Astrocyte of the cerebellum (primary cell): ENCODE results near the gene USP43.

Source experiments
- DNase-seq: peaks from one replicate; pipeline ENCODE4 v3.0.0-alpha.2; 2011; ENCODE audit warnings: low read depth
- H3K4me3 ChIP-seq: 2 replicates; pipeline ENCODE4 v1.5.1; 2011; ENCODE audit warnings: mild to moderate bottlenecking, low read depth, low read length, moderate library complexity
- CTCF ChIP-seq: IDR thresholded peaks from 2 replicates; pipeline ENCODE4 v1.5.1; 2012; ENCODE audit warnings: low read length, low read depth, moderate library complexity, mild to moderate bottlenecking; ENCODE audit errors: missing control alignments
- in situ Hi-C: cut with HindIII; loops from 2 replicates; pipeline ENCODE4 v1.10.0; 2017; ENCODE audit warnings: low sequenced_read_pairs

The USP43 gene

GRCh38 chr17:9750524-9750923, 105.2 kb downstream of the USP43 start:
- in situ Hi-C loops = no loop called here
- no peak overlapping the region for H3K4me3 ChIP-seq
- no peak for TF ChIP-seq CTCF
- no peak for DNase-seq

GRCh38 chr17:9755083-9755482, 109.8 kb downstream of the USP43 start:
- H3K4me3 ChIP-seq = no peak overlapping the region
- no peak for TF ChIP-seq CTCF
- in situ Hi-C loops = no loop called here
- DNase-seq = no peak

GRCh38 chr17:9760266-9760665, 114.9 kb downstream of the USP43 start:
- no peak for DNase-seq
- no peak overlapping the region for H3K4me3 ChIP-seq
- TF ChIP-seq CTCF = no peak
- in situ Hi-C loops = no loop called here

DNA sequence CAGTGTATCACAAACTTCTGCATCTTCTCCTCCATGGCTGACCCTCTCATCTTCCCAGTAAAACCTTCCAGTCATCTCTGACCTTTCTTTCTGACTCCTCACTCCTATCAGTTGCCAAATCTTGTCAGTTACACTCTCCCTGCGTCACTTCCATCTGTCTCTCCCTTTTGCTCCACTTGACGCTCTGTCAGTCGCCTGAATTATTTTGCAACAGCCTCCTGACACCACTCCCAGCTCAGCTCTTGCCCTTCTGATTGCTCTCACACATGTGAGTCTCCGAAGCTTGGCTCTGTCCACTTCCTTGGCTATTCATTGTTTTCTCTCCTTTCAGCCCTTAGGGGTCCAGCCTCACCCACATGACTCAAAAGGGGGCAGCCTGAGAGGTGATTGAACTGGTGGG, 118.3 kb downstream of the USP43 start:
- no peak for TF ChIP-seq CTCF
- DNase-seq = no peak
- in situ Hi-C loops = no loop called here
- no peak overlapping the region for H3K4me3 ChIP-seq

- TF ChIP-seq CTCF = no peak
- DNase-seq = no peak
- in situ Hi-C loops = no loop called here
- no peak overlapping the region for H3K4me3 ChIP-seq
Measured at GRCh38 chr17:9765322-9765721, 120.0 kb downstream of the USP43 start.

- no peak for TF ChIP-seq CTCF
- in situ Hi-C loops = no loop called here
- H3K4me3 ChIP-seq = no peak overlapping the region
Measured at GRCh38 chr17:9766970-9767369, 121.7 kb downstream of the USP43 start.

GRCh38 chr17:9767432-9767991, 122.2 kb downstream of the USP43 start:
- in situ Hi-C loops = no loop called here
- no peak for DNase-seq
- no peak for TF ChIP-seq CTCF
- H3K4me3 ChIP-seq = no peak overlapping the region

More at GRCh38 chr17:9766970-9767369, 121.7 kb downstream of the USP43 start:
- DNase-seq = no peak
